Measurements from ENCODE around the gene GSTT2B.
"Not testable (repeated sequence)": the region's sequence is repeated elsewhere in the genome, so short reads cannot be mapped to it uniquely, and the experiment has no call there.

DNA sequence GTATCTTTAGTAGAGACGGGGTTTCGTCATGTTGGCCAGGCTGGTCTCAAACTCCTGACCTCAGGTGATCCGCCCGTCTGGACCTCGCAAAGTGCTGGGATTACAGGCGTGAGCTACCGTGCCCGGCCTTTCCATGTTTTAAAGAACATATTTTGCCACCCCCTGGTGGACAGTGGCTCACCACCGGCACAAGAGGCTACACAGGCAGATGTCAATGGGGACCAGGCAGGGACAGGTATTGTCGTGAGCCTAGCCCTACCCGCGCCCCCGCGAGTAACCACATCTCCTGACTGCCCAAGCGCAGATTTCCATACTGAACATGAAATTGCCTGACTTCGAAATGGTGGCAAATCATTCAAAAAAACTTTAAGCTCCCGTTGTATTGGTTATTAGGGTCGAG lies 5.1 kb upstream of the GSTT2B start:
- not testable (repeated sequence) for TF ChIP-seq POLR2A (IDR thresholded peaks at IDR 0.05; ENCODE audit: low read depth, low read length); TAF1 (IDR thresholded peaks at IDR 0.05; ENCODE audit: low read depth, low read length); POLR2AphosphoS5 (IDR thresholded peaks at IDR 0.05; ENCODE audit: low read depth, low read length); PAX5 (IDR thresholded peaks at IDR 0.05; ENCODE audit: insufficient read depth, low read length, severe bottlenecking); POU2F2 (IDR thresholded peaks at IDR 0.05; ENCODE audit: low read depth, low read length)
